AG09319 (cell line): ENCODE results near the gene C21orf58.

Experiments used
- DNase-seq: peaks from one replicate; pipeline ENCODE4 v3.0.0-alpha.2; 2010; ENCODE audit warnings: low read depth; ENCODE audit errors: extremely low read depth
- CTCF ChIP-seq: IDR thresholded peaks from 2 replicates; pipeline ENCODE4 v1.5.1; 2011; ENCODE audit warnings: low read depth, mild to moderate bottlenecking, inconsistent platforms, low read length, moderate library complexity

The C21orf58 gene

DNA sequence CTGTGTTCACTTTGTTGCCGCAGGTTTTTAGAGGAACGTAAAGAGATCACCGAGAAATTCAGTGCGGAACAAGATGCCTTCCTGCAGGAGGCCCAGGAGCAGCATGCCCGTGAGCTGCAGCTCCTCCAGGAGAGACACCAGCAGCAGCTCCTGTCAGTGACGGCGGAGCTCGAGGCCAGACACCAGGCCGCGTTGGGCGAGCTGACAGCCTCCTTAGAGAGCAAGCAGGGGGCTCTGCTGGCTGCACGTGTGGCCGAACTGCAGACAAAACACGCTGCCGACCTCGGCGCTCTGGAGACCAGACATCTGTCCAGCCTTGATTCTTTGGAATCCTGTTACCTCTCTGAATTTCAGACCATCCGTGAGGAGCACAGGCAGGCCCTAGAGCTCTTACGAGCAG lies 42.9 kb upstream of the C21orf58 start:
- TF ChIP-seq CTCF = no peak
- no peak for DNase-seq

DNA sequence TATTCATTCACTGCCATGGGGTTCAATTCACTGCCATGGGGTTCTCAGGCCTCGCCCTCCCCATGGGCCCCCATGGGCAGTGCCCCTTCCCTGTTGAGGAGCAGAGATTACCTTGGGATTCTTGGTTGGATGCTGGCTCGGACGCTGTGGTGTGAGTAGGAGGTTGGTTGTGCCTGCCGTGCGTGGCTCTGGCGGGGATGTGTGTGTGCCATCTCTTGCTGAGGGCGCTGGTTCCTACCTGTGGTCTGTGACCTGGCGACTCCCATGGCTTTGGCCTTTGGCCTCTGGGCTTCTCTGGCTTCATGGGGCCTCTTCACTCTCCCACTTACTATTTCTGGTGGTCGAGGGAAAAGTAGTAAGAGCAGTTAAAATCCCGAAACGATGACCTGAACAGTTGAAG lies 42.4 kb upstream of the C21orf58 start:
- no peak for TF ChIP-seq CTCF
- DNase-seq = no peak

GRCh38 chr21:46363698-46364097 lies 40.0 kb upstream of the C21orf58 start:
- TF ChIP-seq CTCF = no peak

DNA sequence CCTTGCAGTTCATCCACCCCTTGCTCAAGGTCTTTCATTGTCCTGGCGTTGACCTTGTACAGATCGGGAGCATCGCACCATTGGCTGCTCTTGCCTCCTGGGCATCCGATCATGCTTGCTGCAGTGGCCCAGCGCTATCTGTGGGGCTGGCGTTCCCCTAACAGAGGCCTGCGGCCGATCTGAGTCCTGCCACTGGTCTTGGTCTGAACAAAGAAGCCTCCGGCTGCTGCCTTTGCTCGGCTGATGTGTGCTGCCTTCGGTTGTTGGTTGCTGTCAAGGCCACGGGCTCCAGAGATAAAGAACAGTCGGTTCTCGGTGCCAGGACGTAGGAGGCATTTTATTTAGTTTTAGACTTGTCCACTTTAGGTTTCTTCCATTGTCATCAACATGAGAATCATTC lies 39.3 kb upstream of the C21orf58 start:
- DNase-seq = no peak
- TF ChIP-seq CTCF = no peak

More at GRCh38 chr21:46363698-46364097, 40.0 kb upstream of the C21orf58 start:
- no peak for DNase-seq

DNA sequence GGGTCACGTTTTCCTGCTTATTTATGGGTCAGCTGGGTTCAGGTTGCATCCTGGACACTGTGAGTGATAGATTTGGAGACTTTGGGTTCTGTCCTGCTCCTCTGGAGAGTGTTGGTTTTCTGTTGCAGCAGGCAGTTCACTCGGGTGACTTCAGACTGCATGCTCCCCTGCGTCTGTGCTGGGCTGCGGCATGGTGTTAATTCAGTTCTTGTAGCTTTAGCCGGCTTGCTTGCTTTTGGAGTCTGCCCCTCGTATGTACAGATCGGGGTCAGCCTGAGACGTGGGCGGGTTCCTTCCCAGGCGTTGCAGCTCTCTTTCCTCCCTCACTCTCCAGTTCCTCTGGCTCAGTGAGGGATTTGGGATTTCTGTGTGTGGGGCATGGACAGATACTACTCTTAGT lies 38.3 kb upstream of the C21orf58 start:
- no peak for DNase-seq
- no peak for TF ChIP-seq CTCF

DNA sequence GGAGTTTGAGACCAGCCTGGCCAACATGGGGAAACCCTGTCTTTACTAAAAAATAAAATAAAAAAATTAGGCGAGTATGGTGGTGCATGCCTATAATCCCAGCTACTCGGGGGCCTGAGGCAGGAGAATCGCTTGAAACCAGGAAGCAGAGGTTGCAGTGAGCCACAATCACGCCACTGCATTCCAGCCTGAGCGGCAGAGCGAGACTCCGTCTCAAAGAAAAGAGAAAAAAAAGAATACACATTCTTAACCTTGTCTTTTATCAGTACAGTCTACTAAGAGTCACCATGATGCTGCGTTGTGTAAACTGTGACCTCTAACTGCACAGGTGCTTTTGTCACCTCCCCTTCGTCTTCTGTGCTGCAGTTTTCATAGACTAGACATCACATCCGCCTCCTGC lies 37.5 kb upstream of the C21orf58 start:
- no peak for TF ChIP-seq CTCF
- DNase-seq = no peak

- TF ChIP-seq CTCF = no peak
- DNase-seq = no peak
These were observed 34.2 kb upstream of the C21orf58 start for GRCh38 chr21:46357684-46358425.
